Progenitor cell of endocrine pancreas (in vitro differentiated cells): ENCODE data around the gene DYTN. TPM values are rescaled to one million over a fixed set of nuclear protein-coding genes. Genes with fewer than 3 reads are reported as not detected.

Experiments
- DNase-seq: peaks from one replicate; pipeline ENCODE4 v3.0.0; 2021; ENCODE audit warnings: low spot score; ENCODE audit not compliant: unreplicated experiment
- H3K27ac Mint-ChIP-seq: 2 replicates; pipeline ENCODE4 v1.8.0; 2021; ENCODE audit warnings: mild to moderate bottlenecking, moderate library complexity, mixed read lengths
- H3K27me3 Mint-ChIP-seq: 2 replicates; pipeline ENCODE4 v1.8.0; 2021; ENCODE audit warnings: mixed read lengths
- H3K36me3 Mint-ChIP-seq: 2 replicates; pipeline ENCODE4 v1.8.0; 2022; ENCODE audit warnings: mixed read lengths; ENCODE audit not compliant: insufficient read depth
- H3K4me1 Mint-ChIP-seq: 2 replicates; pipeline ENCODE4 v1.8.0; 2021; ENCODE audit warnings: low read depth, mixed read lengths
- H3K4me3 Mint-ChIP-seq: 2 replicates; pipeline ENCODE4 v1.8.0; 2021; ENCODE audit warnings: low read depth, mild to moderate bottlenecking, moderate library complexity, mixed read lengths
- H3K9me3 Mint-ChIP-seq: 2 replicates; pipeline ENCODE4 v1.8.0; 2021; ENCODE audit warnings: low read depth, mixed read lengths
- total RNA-seq: library from RNA; stranded (reverse); gene quantifications from 2 replicates; pipeline ENCODE4 v1.2.1, GENCODE V29; 2021
- TF ChIP-seq, protein P1 (sequence below): fragments of 200-600 bp; sonication (generic); IDR thresholded peaks from one replicate; pipeline ENCODE4 v1.5.0; 2021; ENCODE audit warnings: antibody characterized with exemption, mild to moderate bottlenecking; ENCODE audit not compliant: unreplicated experiment

The DYTN gene
- total RNA-seq, 1 donor from 2014 or later, result not detected

- H3K27ac Mint-ChIP-seq, result no peak overlapping the region
- peaks cover 12% of the 10 kb centered on the region for H3K27me3 Mint-ChIP-seq
- no peaks in the 10 kb centered on the region for H3K4me1 Mint-ChIP-seq
Observed at GRCh38 chr2:206688453-206688852, 29.7 kb downstream of the DYTN start.

DNA sequence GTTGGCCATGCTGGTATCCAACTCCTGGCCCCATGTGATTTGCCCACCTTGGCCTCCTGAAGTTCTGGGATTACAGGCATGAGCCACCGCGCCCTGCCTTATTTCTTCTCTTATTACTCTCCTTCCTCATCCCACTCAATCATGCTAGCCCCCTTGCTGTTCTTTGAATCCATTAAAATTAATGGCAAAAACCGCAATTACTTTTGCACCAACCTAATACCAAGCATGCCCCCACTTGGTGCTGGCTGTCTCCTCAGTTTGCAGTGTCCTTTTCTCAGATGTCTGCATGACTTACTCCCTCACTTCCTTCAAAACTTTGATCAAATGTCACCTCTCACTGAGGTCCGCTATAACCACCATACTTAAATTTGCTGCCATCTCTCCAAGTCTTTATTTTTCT, 34.6 kb downstream of the DYTN start:
- no peak overlapping the region for H3K4me3 Mint-ChIP-seq
- no peaks in the 10 kb centered on the region for H3K36me3 Mint-ChIP-seq
- TF ChIP-seq, protein P1, sequence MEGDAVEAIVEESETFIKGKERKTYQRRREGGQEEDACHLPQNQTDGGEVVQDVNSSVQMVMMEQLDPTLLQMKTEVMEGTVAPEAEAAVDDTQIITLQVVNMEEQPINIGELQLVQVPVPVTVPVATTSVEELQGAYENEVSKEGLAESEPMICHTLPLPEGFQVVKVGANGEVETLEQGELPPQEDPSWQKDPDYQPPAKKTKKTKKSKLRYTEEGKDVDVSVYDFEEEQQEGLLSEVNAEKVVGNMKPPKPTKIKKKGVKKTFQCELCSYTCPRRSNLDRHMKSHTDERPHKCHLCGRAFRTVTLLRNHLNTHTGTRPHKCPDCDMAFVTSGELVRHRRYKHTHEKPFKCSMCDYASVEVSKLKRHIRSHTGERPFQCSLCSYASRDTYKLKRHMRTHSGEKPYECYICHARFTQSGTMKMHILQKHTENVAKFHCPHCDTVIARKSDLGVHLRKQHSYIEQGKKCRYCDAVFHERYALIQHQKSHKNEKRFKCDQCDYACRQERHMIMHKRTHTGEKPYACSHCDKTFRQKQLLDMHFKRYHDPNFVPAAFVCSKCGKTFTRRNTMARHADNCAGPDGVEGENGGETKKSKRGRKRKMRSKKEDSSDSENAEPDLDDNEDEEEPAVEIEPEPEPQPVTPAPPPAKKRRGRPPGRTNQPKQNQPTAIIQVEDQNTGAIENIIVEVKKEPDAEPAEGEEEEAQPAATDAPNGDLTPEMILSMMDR, result no peak
- peaks cover 16% of the 10 kb centered on the region for H3K27me3 Mint-ChIP-seq
- H3K9me3 Mint-ChIP-seq, result no peaks in the 10 kb centered on the region
- H3K27ac Mint-ChIP-seq, result no peak overlapping the region
- DNase-seq, result no peak
- H3K4me1 Mint-ChIP-seq, result no peaks in the 10 kb centered on the region

More at GRCh38 chr2:206688453-206688852, 29.7 kb downstream of the DYTN start:
- TF ChIP-seq, protein P1, result no peak
- no peak for DNase-seq
- Mint-ChIP-seq H3K4me3 (no peak overlapping the region), H3K9me3 (no peaks in the 10 kb centered on the region), H3K36me3 (no peaks in the 10 kb centered on the region)

- Mint-ChIP-seq H3K36me3 (no peaks in the 10 kb centered on the region), H3K27ac (no peak overlapping the region), H3K4me3 (no peak overlapping the region), H3K27me3 (peaks cover 4% of the 10 kb centered on the region), H3K9me3 (no peaks in the 10 kb centered on the region), H3K4me1 (no peaks in the 10 kb centered on the region)
- TF ChIP-seq, protein P1, result no peak
- DNase-seq, result no peak
Observed at GRCh38 chr2:206670531-206671319, 47.5 kb downstream of the DYTN start.

- H3K4me3 Mint-ChIP-seq, result no peak overlapping the region
- no peak for DNase-seq
- H3K36me3 Mint-ChIP-seq, result no peaks in the 10 kb centered on the region
- peaks cover 11% of the 10 kb centered on the region for H3K27me3 Mint-ChIP-seq
- TF ChIP-seq, protein P1, result no peak
- no peak overlapping the region for H3K27ac Mint-ChIP-seq
- H3K4me1 Mint-ChIP-seq, result no peaks in the 10 kb centered on the region
- no peaks in the 10 kb centered on the region for H3K9me3 Mint-ChIP-seq
Observed at GRCh38 chr2:206665251-206665650, 52.9 kb downstream of the DYTN start.

GRCh38 chr2:206657087-206657486, 61.1 kb downstream of the DYTN start:
- Mint-ChIP-seq H3K9me3 (peaks cover 6% of the 10 kb centered on the region), H3K4me3 (no peak overlapping the region), H3K27me3 (peaks cover 14% of the 10 kb centered on the region), H3K27ac (no peak overlapping the region), H3K4me1 (no peaks in the 10 kb centered on the region), H3K36me3 (no peaks in the 10 kb centered on the region)
- TF ChIP-seq, protein P1, result no peak
- no peak for DNase-seq
